NCI-H2196 treated with DMSO at 0.1 percent for 48 hours (cell line): ENCODE data around the gene ATG2B.
A peak's percentile ranks its signal among the peaks of the same experiment; 100 is the strongest.
"Not testable (repeated sequence)": the region's sequence is repeated elsewhere in the genome, so short reads cannot be mapped to it uniquely, and the experiment has no call there.

ENCODE experiments used
- DNase-seq: peaks from one replicate; lab custom pipeline; 2025; ENCODE audit not compliant: unreplicated experiment; lab: John Stamatoyannopoulos, UW

Gene ATG2B

GRCh38 chr14:96383445-96383844 is 20.3 kb upstream of the ATG2B start:
- DNase-seq, result no peak

DNA sequence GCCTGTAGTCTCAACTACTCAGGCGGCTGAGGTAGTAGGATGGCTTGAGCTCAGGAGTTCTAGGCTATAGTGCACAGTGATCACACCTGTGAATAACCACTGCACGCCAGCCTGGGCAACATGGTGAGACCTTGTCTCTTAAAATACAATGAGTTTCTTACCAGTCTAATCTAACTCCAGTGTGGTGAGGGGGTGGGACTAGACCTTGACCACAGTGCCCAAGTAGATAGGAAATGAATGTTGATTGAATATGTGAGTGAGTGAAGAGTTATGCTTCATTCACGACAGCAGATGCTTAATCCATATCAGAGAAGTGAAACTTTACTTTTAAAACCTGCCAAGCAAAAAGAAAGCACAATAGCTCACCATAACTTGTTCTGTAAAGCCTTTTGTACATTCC is 17.6 kb upstream of the ATG2B start:
- DNase-seq, result no peak

DNA sequence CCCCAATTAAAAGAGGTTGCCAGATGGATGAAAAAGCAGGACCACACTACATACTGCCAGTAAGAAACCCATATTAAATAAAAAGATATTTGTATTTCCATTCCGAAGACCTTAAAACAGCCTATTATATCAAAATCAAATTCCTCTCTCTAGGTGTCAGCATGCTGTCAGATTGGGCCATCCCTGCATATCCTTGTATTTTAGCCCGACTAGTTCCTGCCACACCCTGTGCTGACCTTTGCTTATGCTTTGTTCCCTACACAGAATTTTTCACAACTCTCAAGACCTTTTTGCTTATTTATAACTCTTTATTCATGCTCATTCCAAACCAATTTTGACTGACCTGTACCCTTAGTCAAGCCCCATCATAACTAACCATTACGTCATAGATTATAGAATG is 13.0 kb upstream of the ATG2B start:
- DNase-seq, result no peak

GRCh38 chr14:96373538-96373937 is 10.4 kb upstream of the ATG2B start:
- DNase-seq, result no peak

GRCh38 chr14:96370528-96370927 is 7.4 kb upstream of the ATG2B start:
- no peak for DNase-seq

DNA sequence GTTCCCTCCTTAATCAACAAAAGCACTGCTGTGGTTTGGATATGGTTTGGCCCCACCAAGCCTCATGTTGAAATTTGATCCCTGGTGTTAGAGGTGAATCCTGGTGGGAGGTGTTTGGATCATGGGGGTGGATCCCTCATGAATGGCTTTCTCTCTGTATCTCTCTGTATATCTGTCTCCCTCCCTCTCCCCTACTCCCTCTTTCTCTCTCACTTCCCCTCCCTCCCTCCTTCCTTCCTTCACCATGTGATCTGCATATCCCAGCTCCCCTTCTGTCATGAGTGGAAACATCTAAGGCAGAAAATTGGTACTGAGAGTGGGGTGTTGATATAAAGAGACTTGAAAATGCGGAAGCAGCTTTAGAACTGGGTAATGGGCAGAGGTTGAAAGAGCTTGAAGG is 5.4 kb upstream of the ATG2B start:
- DNase-seq, result no peak

DNA sequence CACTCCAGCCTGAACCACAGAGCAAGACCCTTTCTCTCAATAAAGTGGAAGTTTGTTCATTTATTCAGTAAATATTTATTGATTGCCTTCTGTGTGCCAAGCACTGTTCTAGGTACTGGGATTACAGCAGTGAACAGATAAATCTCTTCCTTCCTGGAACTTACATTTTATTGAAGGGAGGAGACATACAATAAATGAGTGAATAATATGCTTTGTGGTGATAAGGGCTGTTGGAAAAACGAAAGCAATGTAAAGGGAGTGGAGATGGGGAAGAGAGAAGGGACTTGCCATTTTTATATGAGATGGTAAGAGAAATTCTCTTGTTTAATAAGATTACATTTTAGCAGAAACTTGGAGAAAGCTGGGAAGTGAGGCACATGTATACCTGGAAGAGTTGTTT is 1.8 kb upstream of the ATG2B start:
- DNase-seq, result no peak

- DNase-seq, result no peak
Measured at GRCh38 chr14:96363751-96364336, 703 bp upstream of the ATG2B start.

GRCh38 chr14:96362071-96362964 is 823 bp downstream of the ATG2B start:
- DNase-seq, result peak; percentile 1

GRCh38 chr14:96359959-96360358 is 3.2 kb downstream of the ATG2B start:
- no peak for DNase-seq

GRCh38 chr14:96357216-96357615 is 5.9 kb downstream of the ATG2B start:
- DNase-seq, result no peak

- no peak for DNase-seq
Measured at GRCh38 chr14:96354246-96354645, 8.9 kb downstream of the ATG2B start.

GRCh38 chr14:96352708-96353107 is 10.4 kb downstream of the ATG2B start:
- DNase-seq, result no peak

DNA sequence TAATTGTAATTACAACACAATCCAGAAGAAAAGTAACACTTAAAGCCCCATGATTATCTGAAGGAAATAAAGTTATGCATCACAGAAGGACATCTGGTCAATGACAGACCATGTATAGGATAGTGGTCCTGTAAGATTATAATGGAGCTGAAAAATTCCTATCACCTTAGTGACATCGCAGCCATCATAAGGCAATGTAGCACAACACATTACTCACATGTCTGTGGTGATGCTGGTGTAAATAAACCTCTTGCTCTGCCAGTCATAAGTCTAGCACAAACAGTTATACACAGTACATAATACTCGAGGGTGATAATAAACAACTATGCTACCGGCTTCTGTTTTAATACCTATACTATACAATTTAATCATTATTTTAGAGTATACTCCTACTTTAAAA is 11.2 kb downstream of the ATG2B start:
- DNase-seq, result no peak

GRCh38 chr14:96349286-96350075 is 13.7 kb downstream of the ATG2B start:
- no peak for DNase-seq

GRCh38 chr14:96347957-96348356 is 15.2 kb downstream of the ATG2B start:
- not testable (repeated sequence) for DNase-seq

- DNase-seq, result no peak
Measured at GRCh38 chr14:96345669-96346068, 17.5 kb downstream of the ATG2B start.

GRCh38 chr14:96341323-96341722 is 21.8 kb downstream of the ATG2B start:
- DNase-seq, result no peak

GRCh38 chr14:96338551-96338950 is 24.6 kb downstream of the ATG2B start:
- DNase-seq, result no peak

DNA sequence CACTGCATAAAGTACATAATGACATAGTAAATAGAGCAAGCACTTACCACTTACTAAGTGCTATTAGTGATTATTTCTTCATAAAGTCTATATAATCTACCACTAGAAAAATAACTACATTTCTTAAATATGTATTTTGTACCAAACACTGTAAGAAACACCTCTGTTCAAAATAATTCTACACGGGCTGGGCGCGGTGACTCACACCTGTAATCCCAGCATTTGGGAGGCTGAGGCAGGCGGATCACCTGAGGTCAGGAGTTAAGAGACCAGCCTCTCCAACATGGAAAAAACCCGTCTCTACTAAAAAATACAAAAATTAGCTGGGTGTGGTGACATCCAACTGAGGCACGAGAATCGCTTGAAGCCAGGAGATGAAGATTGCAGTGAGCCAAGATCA is 38.9 kb downstream of the ATG2B start:
- no peak for DNase-seq

DNA sequence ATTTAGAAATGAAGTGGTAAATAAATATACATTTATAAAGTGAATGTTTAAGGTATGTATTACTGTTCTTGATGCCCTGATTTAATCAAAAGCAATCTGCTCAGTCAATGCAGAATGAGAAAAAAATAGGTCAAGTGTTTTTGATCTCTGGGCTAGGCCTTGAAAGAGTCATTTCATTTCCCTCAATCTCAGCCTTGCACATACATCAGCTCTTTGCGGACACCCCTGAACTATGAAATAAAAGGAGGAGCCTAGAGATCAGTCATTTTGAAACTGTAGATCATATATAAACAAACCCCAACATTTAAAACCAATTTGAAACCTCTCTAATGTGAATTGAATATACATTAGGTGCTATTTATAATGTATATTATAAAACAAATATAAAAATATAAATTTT is 42.5 kb downstream of the ATG2B start:
- no peak for DNase-seq

- DNase-seq, result no peak
Measured at GRCh38 chr14:96318836-96319235, 44.3 kb downstream of the ATG2B start.
